Suprapubic skin (tissue), 4 donors: ENCODE data around the gene FBXO48.

Source experiments
- POLR2A ChIP-seq, 2 donors: fragments of 450-650 bp; IDR thresholded peaks; one replicate each; pipeline ENCODE4 v1.6.1; 2017; ENCODE audit warnings: antibody characterized with exemption in 2 of 2, mild to moderate bottlenecking in 2 of 2, moderate library complexity in 2 of 2
- POLR2AphosphoS5 ChIP-seq, 3 donors: sonication (generic); formaldehyde crosslinking; IDR thresholded peaks; one replicate each; pipeline ENCODE4 v1.6.1; 2017; ENCODE audit warnings: antibody characterized with exemption in 3 of 3
- TF ChIP-seq, protein P1 (sequence below), 2 donors: fragments of 200-600 bp in 1 of 2; fragments of 450-650 bp in 1 of 2; sonication (generic) in 1 of 2; IDR thresholded peaks; one replicate each; pipeline ENCODE4 v1.5.1; 2016 to 2019; ENCODE audit warnings: antibody characterized with exemption in 2 of 2, mild to moderate bottlenecking in 1 of 2, moderate library complexity in 1 of 2

DNA sequence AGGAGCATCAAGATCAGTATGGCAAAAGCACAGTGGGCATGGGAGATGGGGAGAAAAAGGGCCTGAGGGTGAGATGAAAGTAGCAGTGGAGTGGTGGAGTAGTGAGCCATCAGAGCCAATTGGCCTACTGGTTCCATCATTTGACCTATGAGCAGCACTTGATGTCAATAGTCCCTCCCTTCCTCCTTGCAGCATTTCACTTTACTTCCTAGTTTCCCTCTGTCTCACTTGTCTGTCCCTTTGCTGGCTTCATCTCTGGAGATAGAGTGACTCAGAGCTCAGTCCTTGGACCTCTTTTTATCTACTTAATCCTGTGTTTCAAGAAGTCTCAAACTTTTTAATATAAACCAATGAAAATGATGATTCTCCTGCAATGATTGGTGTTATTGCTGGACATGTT, 32.1 kb downstream of the FBXO48 start:
- TF ChIP-seq, protein P1, sequence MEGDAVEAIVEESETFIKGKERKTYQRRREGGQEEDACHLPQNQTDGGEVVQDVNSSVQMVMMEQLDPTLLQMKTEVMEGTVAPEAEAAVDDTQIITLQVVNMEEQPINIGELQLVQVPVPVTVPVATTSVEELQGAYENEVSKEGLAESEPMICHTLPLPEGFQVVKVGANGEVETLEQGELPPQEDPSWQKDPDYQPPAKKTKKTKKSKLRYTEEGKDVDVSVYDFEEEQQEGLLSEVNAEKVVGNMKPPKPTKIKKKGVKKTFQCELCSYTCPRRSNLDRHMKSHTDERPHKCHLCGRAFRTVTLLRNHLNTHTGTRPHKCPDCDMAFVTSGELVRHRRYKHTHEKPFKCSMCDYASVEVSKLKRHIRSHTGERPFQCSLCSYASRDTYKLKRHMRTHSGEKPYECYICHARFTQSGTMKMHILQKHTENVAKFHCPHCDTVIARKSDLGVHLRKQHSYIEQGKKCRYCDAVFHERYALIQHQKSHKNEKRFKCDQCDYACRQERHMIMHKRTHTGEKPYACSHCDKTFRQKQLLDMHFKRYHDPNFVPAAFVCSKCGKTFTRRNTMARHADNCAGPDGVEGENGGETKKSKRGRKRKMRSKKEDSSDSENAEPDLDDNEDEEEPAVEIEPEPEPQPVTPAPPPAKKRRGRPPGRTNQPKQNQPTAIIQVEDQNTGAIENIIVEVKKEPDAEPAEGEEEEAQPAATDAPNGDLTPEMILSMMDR (IDR thresholded peaks at IDR 0.05): no peak
- TF ChIP-seq POLR2AphosphoS5 (IDR thresholded peaks at IDR 0.05): no peak
- no peak for TF ChIP-seq POLR2A (IDR thresholded peaks at IDR 0.05)
